HepG2 (cell line): ENCODE results near the gene DNAAF9. TPM values are rescaled to one million over a fixed set of nuclear protein-coding genes. Genes with fewer than 3 reads are reported as not detected.

Source experiments
- ATAC-seq: fragments of 200-7000 bp; cut with Tn5 transposase; 3 replicates; pipeline ENCODE4 v1.9.1; 2020; ENCODE audit warnings: mild to moderate bottlenecking, moderate library complexity
- BruUV-seq: library from RNA; stranded (reverse); fragments of 400-500 nt; replicated peaks from 2 replicates; lab custom pipeline; 2021; lab: Mats Ljungman, UMichigan
- CTCF ChIA-PET: fragments of 300-600 bp; formaldehyde crosslinking; extraction: SDS; loops from one replicate; lab custom pipeline; 2021; ENCODE audit warnings: low total read pairs, inconsistent platforms, low intra/inter-chr PET ratio; lab: Yijun Ruan, JAX
- POLR2A ChIA-PET: fragments of 350-600 bp; sonication (Branson Sonifier 250); formaldehyde crosslinking; loops from one replicate; lab custom pipeline; 2020; ENCODE audit warnings: antibody characterized with exemption, inconsistent platforms; lab: Yijun Ruan, JAX
- DNase-seq: peaks from one replicate; pipeline ENCODE4 v3.0.0-alpha.2; 2015; ENCODE audit warnings: low spot score
- FAIRE-seq: peaks from 3 replicates; lab custom pipeline; 2011; peaks lifted over from hg19 to GRCh38; lab: Jason Lieb, UNC
- H2AFZ ChIP-seq: one replicate; pipeline ENCODE4 v1.6.1; 2011; ENCODE audit warnings: low read length, inconsistent platforms
- H3K27ac ChIP-seq: fragments of 300-600 bp; 3 replicates; pipeline ENCODE4 v1.8.0; 2011; ENCODE audit warnings: mixed run types, mild to moderate bottlenecking, mixed read lengths, low read length, inconsistent platforms; ENCODE audit not compliant: insufficient read depth; ENCODE audit errors: extremely low read length
- H3K27me3 ChIP-seq, 2 experiments: fragments of 200-600 bp in 1 of 2; 2 replicates in 1 of 2; 3 replicates in 1 of 2; pipeline versions ENCODE4 v1.6.0 to v1.8.0; 2011; ENCODE audit warnings: low read length in 2 of 2, mild to moderate bottlenecking in 2 of 2, moderate library complexity in 2 of 2, inconsistent platforms in 1 of 2; ENCODE audit not compliant: insufficient read depth in 2 of 2, control insufficient read depth in 1 of 2
- H3K36me3 ChIP-seq, 2 experiments: fragments of 200-600 bp in 1 of 2; replicated peaks in 1 of 2; 2 replicates in 1 of 2; 3 replicates in 1 of 2; pipeline versions ENCODE4 v1.5.1 to v1.8.0; 2011; ENCODE audit warnings: low read length in 2 of 2, inconsistent platforms in 1 of 2; ENCODE audit not compliant: insufficient read depth in 2 of 2, control insufficient read depth in 1 of 2
- H3K4me1 ChIP-seq: 2 replicates; pipeline ENCODE4 v1.5.1; 2012; ENCODE audit warnings: low read length, inconsistent platforms; ENCODE audit not compliant: insufficient read depth
- H3K4me2 ChIP-seq: 2 replicates; pipeline ENCODE4 v1.6.0; 2011; ENCODE audit warnings: low read depth, low read length, inconsistent platforms
- H3K4me3 ChIP-seq, 3 experiments: fragments of 200-600 bp in 1 of 3; sonication (generic), shearing (Covaris generic) in 1 of 3; replicated peaks in 1 of 3; 2 replicates each; pipeline ENCODE4 v1.5.1; 2011 to 2016; ENCODE audit warnings: low read length in 3 of 3, inconsistent platforms in 2 of 3, low read depth in 2 of 3, mild to moderate bottlenecking in 2 of 3, control low read depth in 1 of 3, mixed read lengths in 1 of 3; ENCODE audit not compliant: insufficient read depth in 1 of 3
- H3K79me2 ChIP-seq: one replicate; pipeline ENCODE4 v1.6.1; 2011; ENCODE audit warnings: low read length, inconsistent platforms; ENCODE audit not compliant: insufficient read depth
- H3K9ac ChIP-seq: 2 replicates; pipeline ENCODE4 v1.6.0; 2011; ENCODE audit warnings: mild to moderate bottlenecking, low read depth, low read length, inconsistent platforms; ENCODE audit not compliant: insufficient read depth
- H3K9me3 ChIP-seq: 2 replicates; pipeline ENCODE4 v1.5.1; 2012; ENCODE audit warnings: mild to moderate bottlenecking, low read length
- H4K20me1 ChIP-seq: 2 replicates; pipeline ENCODE4 v1.6.0; 2011; ENCODE audit warnings: inconsistent platforms, mild to moderate bottlenecking, low read length, moderate library complexity; ENCODE audit not compliant: insufficient read depth
- CHD4 ChIP-seq: fragments of 200-600 bp; sonication (generic); IDR thresholded peaks from 2 replicates; pipeline ENCODE4 v1.7.0; 2017; ENCODE audit warnings: mild to moderate bottlenecking, low read length, borderline replicate concordance
- FOXA1 ChIP-seq, 2 experiments: fragments of 450-650 bp in 1 of 2; sonication (generic) in 1 of 2; formaldehyde crosslinking in 1 of 2; IDR thresholded peaks; 2 replicates each; pipeline versions ENCODE4 v1.4.0 to v1.6.1; 2016 to 2020; ENCODE audit warnings: missing genetic modification reagents in 1 of 2
- FOXM1 ChIP-seq: sonication (generic); formaldehyde crosslinking; IDR thresholded peaks from 2 replicates; pipeline ENCODE4 v1.5.0; 2020; ENCODE audit warnings: missing genetic modification reagents
- HNRNPLL ChIP-seq: fragments of 200-400 bp; formaldehyde crosslinking; IDR thresholded peaks from 2 replicates; pipeline ENCODE4 v1.6.1; 2017; ENCODE audit warnings: mild to moderate bottlenecking, low read depth, low read length; ENCODE audit not compliant: poor library complexity, severe bottlenecking
- HNRNPUL1 ChIP-seq: fragments of 200-400 bp; formaldehyde crosslinking; IDR thresholded peaks from 2 replicates; pipeline ENCODE4 v1.6.1; 2017; ENCODE audit warnings: low read depth, mild to moderate bottlenecking, low read length, moderate library complexity
- MEF2D ChIP-seq: sonication (generic); formaldehyde crosslinking; IDR thresholded peaks from 2 replicates; pipeline ENCODE4 v1.5.1; 2020; ENCODE audit warnings: mild to moderate bottlenecking, missing genetic modification reagents
- MTA1 ChIP-seq: sonication (generic); formaldehyde crosslinking; IDR thresholded peaks from 2 replicates; pipeline ENCODE4 v1.4.0; 2020; ENCODE audit warnings: missing genetic modification reagents, mild to moderate bottlenecking, borderline replicate concordance
- NCOA5 ChIP-seq: sonication (generic); formaldehyde crosslinking; IDR thresholded peaks from 2 replicates; pipeline ENCODE4 v1.4.0; 2020; ENCODE audit warnings: missing genetic modification reagents
- NCOR1 ChIP-seq: fragments of 200-600 bp; sonication (generic); IDR thresholded peaks from 2 replicates; pipeline ENCODE4 v1.7.0; 2017; ENCODE audit warnings: antibody characterized with exemption, low read length, borderline replicate concordance
- REL ChIP-seq: sonication (generic); formaldehyde crosslinking; conservative IDR thresholded peaks from 2 replicates; pipeline ENCODE4 v1.8.0; 2022; ENCODE audit warnings: mild to moderate bottlenecking, missing genetic modification reagents, moderate library complexity
- SNAPC5 ChIP-seq: sonication (generic); formaldehyde crosslinking; IDR thresholded peaks from 2 replicates; pipeline ENCODE4 v1.8.1; 2023; ENCODE audit warnings: mild to moderate bottlenecking, missing genetic modification reagents, borderline replicate concordance
- USF2 ChIP-seq, 2 experiments: sonication (generic) in 1 of 2; formaldehyde crosslinking in 1 of 2; IDR thresholded peaks; 2 replicates each; pipeline versions ENCODE4 v1.5.1 to v1.6.1; 2011 to 2020; ENCODE audit warnings: borderline replicate concordance in 1 of 2, low read depth in 1 of 2, low read length in 1 of 2, mild to moderate bottlenecking in 1 of 2, missing genetic modification reagents in 1 of 2, moderate library complexity in 1 of 2
- YEATS4 ChIP-seq: sonication (generic); formaldehyde crosslinking; IDR thresholded peaks from 2 replicates; pipeline ENCODE4 v1.4.0; 2020; ENCODE audit warnings: missing genetic modification reagents, borderline replicate concordance
- ZNF251 ChIP-seq: sonication (generic); formaldehyde crosslinking; IDR thresholded peaks from 2 replicates; pipeline ENCODE4 v1.9.0; 2021; ENCODE audit warnings: mild to moderate bottlenecking, missing genetic modification reagents
- ZNF354B ChIP-seq: sonication (generic); formaldehyde crosslinking; IDR thresholded peaks from 2 replicates; pipeline ENCODE4 v1.8.0; 2022; ENCODE audit warnings: mild to moderate bottlenecking, missing genetic modification reagents
- ZNF552 ChIP-seq: sonication (generic); formaldehyde crosslinking; IDR thresholded peaks from 2 replicates; pipeline ENCODE4 v1.9.0; 2022; ENCODE audit warnings: missing genetic modification reagents, mild to moderate bottlenecking, borderline replicate concordance
- ZNF577 ChIP-seq: sonication (generic); formaldehyde crosslinking; IDR thresholded peaks from 2 replicates; pipeline ENCODE4 v1.4.0; 2020; ENCODE audit warnings: mild to moderate bottlenecking, low read depth, missing genetic modification reagents, borderline replicate concordance
- ZNF781 ChIP-seq: sonication (generic); formaldehyde crosslinking; IDR thresholded peaks from 2 replicates; pipeline ENCODE4 v1.5.1; 2020; ENCODE audit warnings: borderline replicate concordance, mild to moderate bottlenecking, missing genetic modification reagents; ENCODE audit errors: not compliant biosample characterization
- ZNF891 ChIP-seq: sonication (generic); formaldehyde crosslinking; IDR thresholded peaks from 2 replicates; pipeline ENCODE4 v1.5.0; 2020; ENCODE audit warnings: mild to moderate bottlenecking, missing genetic modification reagents
- ZSCAN29 ChIP-seq: sonication (generic); formaldehyde crosslinking; conservative IDR thresholded peaks from 2 replicates; pipeline ENCODE4 v1.4.0; 2020; ENCODE audit warnings: mild to moderate bottlenecking, missing genetic modification reagents
- WGBS: methylation state at CpG from one replicate; pipeline ENCODE4 v1.1.6; 2017; ENCODE audit warnings: low lambda C conversion rate; 5-methylcytosine and 5-hydroxymethylcytosine counted together
- in situ Hi-C: cut with HindIII; loops from 2 replicates; pipeline ENCODE4 v1.10.0; 2017; ENCODE audit warnings: low pct_unique_long_range_greater_than_20kb; ENCODE audit not compliant: extremely low pct_ligation_motif_present
- intact Hi-C: fragments of 100-400 bp; cut with micrococcal nuclease; formaldehyde crosslinking; loops from one replicate; pipeline ENCODE4 v1.10.0; 2022; ENCODE audit not compliant: unreplicated experiment
- polyA plus RNA-seq, 8 experiments: library from polyadenylated mRNA; depleted of rRNA in 3 of 8; stranded (reverse) in 7 of 8; unstranded in 1 of 8; fragments of >200 nt; fragmentation: Illumina TruSeq in 4 of 8; extraction: Trizol in 4 of 8; gene quantifications; 2 replicates each; pipeline versions ENCODE4 v1.2.1 to v1.2.3, GENCODE V29; 2011 to 2016; ENCODE audit warnings: low read depth in 4 of 8, missing spikeins in 1 of 8, mixed read lengths in 1 of 8; ENCODE audit not compliant: insufficient read depth in 1 of 8
- total RNA-seq, 5 experiments: library from RNA; depleted of rRNA; stranded (reverse); fragments of >200 nt; fragmentation: Illumina TruSeq; extraction: Trizol; gene quantifications; 2 replicates each; pipeline ENCODE4 v1.2.3, GENCODE V29; 2016; ENCODE audit warnings: low read depth in 1 of 5
- TF ChIP-seq, protein P1 (sequence below): sonication (generic); formaldehyde crosslinking; IDR thresholded peaks from 2 replicates; pipeline ENCODE4 v1.5.0; 2020; ENCODE audit warnings: missing genetic modification reagents

DNAAF9 gene
- total and polyA plus RNA-seq, 2 of the 13 experiments (the other 11 are each of a cell fraction or from before 2014, with no cell fraction given): 10.5 to 14.9 TPM

- H4K20me1 ChIP-seq: no peaks in the 10 kb centered on the region
- BruUV-seq: no TSS peak
- H3K36me3 ChIP-seq: no peaks in the 10 kb centered on the region
- no peak for DNase-seq
- no peak overlapping the region for H2AFZ ChIP-seq
- no peaks in the 10 kb centered on the region for H3K79me2 ChIP-seq
- ChIA-PET CTCF (no interaction called here), POLR2A (no interaction called here)
- H3K9ac ChIP-seq: no peak overlapping the region
- no peaks in the 10 kb centered on the region for H3K27me3 ChIP-seq
- peak overlapping the region in 1 of 3 experiments; percentile 21; a peak in 1 of 6 replicates for H3K4me3 ChIP-seq
- intact Hi-C loops (no loop called here), in situ Hi-C loops (no loop called here)
- no peaks in the 10 kb centered on the region for H3K9me3 ChIP-seq
- whole genome bisulfite sequencing: 52% methylated on average over 11 of the region's 11 CpGs
- H3K27ac ChIP-seq: peak overlapping the region; percentile 19
- ATAC-seq: no peak
- peaks cover 65% of the 10 kb centered on the region for H3K4me1 ChIP-seq
- H3K4me2 ChIP-seq: peak overlapping the region; percentile 62
- FAIRE-seq: no peak
- TF ChIP-seq ZNF891 (CRISPR knock-in tag): no peak
- peak; percentile 31 for TF ChIP-seq ZNF781 (CRISPR knock-in tag)
- TF ChIP-seq ZNF354B: 0 out of 2 replicates have a peak, but pooled peaks have one; percentile 75
- no peak for TF ChIP-seq HNRNPUL1
- no peak for TF ChIP-seq REL
- no peak for TF ChIP-seq ZNF577
- TF ChIP-seq NCOR1: no peak; the same call in 1 of the 2 replicates
- no peak for TF ChIP-seq NCOA5 (CRISPR knock-in tag)
- no peak for TF ChIP-seq FOXM1
- TF ChIP-seq YEATS4 (CRISPR knock-in tag): no peak
- no peak for TF ChIP-seq ZNF552 (CRISPR knock-in tag)
- 0 out of 2 replicates have a peak, but pooled peaks have one; percentile 32 for TF ChIP-seq SNAPC5 (CRISPR knock-in tag)
- 0 out of 2 replicates have a peak, but pooled peaks have one; percentile 44 for TF ChIP-seq MTA1 (CRISPR knock-in tag)
- TF ChIP-seq FOXA1 (IDR thresholded peaks at IDR 0.05): no peak
- TF ChIP-seq FOXA1 (CRISPR knock-in tag; IDR thresholded peaks at IDR 0.05): no peak
- TF ChIP-seq, protein P1, sequence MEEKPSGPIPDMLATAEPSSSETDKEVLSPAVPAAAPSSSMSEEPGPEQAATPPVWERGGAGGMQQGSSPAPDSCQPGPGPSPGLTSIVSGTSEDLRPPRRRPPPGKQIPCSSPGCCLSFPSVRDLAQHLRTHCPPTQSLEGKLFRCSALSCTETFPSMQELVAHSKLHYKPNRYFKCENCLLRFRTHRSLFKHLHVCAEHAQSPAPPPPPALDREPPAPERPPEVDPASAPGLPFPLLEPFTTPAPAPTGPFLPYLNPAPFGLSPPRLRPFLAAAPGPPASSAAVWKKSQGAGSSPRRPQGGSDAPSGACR (CRISPR knock-in tag): 0 out of 2 replicates have a peak, but pooled peaks have one; percentile 56
- no peak for TF ChIP-seq HNRNPLL
- no peak for TF ChIP-seq USF2 (IDR thresholded peaks at IDR 0.05; ENCODE audit: low read depth, low read length)
- no peak for TF ChIP-seq USF2 (CRISPR knock-in tag; IDR thresholded peaks at IDR 0.05; ENCODE audit: borderline replicate concordance)
- no peak for TF ChIP-seq ZNF251 (CRISPR knock-in tag)
- TF ChIP-seq ZSCAN29 (CRISPR knock-in tag): no peak
- TF ChIP-seq MEF2D: no peak
- TF ChIP-seq CHD4: peak; percentile 77; the same call in 1 of the 2 replicates
Observed at GRCh38 chr20:3412600-3413392, 5.3 kb upstream of the DNAAF9 start.
